ENCODE measurements around the gene STOX2. TPM values are rescaled to one million over a fixed set of nuclear protein-coding genes. Genes with fewer than 3 reads are reported as not detected.

The STOX2 gene
- total RNA-seq, 4 donors from 2014 or later: 2.1 to 9.0 (median 3.9) TPM

- TF ChIP-seq CTCF (IDR thresholded peaks at IDR 0.05; ENCODE audit: low read depth): no peak
Observed at GRCh38 chr4:184041156-184041555, 136.0 kb downstream of the STOX2 start.

GRCh38 chr4:184046148-184046547, 141.0 kb downstream of the STOX2 start:
- TF ChIP-seq CTCF (IDR thresholded peaks at IDR 0.05; ENCODE audit: low read depth): no peak

GRCh38 chr4:184052616-184053015, 147.5 kb downstream of the STOX2 start:
- TF ChIP-seq CTCF (IDR thresholded peaks at IDR 0.05; ENCODE audit: low read depth): no peak

GRCh38 chr4:184053434-184053833, 148.3 kb downstream of the STOX2 start:
- TF ChIP-seq CTCF (IDR thresholded peaks at IDR 0.05; ENCODE audit: low read depth): no peak

GRCh38 chr4:184056877-184057276, 151.8 kb downstream of the STOX2 start:
- TF ChIP-seq CTCF (IDR thresholded peaks at IDR 0.05; ENCODE audit: low read depth): no peak

- TF ChIP-seq CTCF (IDR thresholded peaks at IDR 0.05; ENCODE audit: low read depth): no peak
Observed at GRCh38 chr4:184058026-184058425, 152.9 kb downstream of the STOX2 start.

- TF ChIP-seq CTCF (IDR thresholded peaks at IDR 0.05; ENCODE audit: low read depth): no peak
Observed at GRCh38 chr4:184059099-184059498, 154.0 kb downstream of the STOX2 start.

Data from subcutaneous adipose tissue (tissue), 4 donors.